Measurements from ENCODE around the gene R3HCC1L.

DNA sequence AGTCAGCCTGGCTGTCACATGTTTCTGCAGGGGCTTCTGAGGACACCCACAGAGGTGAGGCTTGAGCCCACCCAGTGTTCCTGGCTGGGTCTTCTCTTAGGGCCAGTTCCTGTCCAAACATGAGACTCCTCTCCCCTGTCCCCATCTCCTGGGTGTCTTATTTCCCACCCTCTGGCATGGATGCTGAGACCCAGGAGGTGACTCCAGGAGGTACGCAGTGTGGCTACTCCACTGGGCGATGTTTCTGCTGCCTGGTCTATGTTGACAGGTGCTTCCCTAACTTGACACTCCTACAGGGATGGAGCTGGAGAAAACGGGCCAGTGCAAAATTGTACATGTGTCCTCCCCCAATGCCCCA lies 159.8 kb downstream of the R3HCC1L start:
- TF ChIP-seq, protein P1, sequence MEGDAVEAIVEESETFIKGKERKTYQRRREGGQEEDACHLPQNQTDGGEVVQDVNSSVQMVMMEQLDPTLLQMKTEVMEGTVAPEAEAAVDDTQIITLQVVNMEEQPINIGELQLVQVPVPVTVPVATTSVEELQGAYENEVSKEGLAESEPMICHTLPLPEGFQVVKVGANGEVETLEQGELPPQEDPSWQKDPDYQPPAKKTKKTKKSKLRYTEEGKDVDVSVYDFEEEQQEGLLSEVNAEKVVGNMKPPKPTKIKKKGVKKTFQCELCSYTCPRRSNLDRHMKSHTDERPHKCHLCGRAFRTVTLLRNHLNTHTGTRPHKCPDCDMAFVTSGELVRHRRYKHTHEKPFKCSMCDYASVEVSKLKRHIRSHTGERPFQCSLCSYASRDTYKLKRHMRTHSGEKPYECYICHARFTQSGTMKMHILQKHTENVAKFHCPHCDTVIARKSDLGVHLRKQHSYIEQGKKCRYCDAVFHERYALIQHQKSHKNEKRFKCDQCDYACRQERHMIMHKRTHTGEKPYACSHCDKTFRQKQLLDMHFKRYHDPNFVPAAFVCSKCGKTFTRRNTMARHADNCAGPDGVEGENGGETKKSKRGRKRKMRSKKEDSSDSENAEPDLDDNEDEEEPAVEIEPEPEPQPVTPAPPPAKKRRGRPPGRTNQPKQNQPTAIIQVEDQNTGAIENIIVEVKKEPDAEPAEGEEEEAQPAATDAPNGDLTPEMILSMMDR (IDR thresholded peaks at IDR 0.05), result no peak
- no peak for TF ChIP-seq TCF7L2 (IDR thresholded peaks at IDR 0.05; ENCODE audit: low read depth, low read length)
- TF ChIP-seq POLR2AphosphoS5 (IDR thresholded peaks at IDR 0.05; ENCODE audit: low read depth, low read length), result no peak

Data from Panc1 (cell line).